Endothelial cell of umbilical vein (primary cell): ENCODE results near the gene EFNA4. TPM values are rescaled to one million over a fixed set of nuclear protein-coding genes. Genes with fewer than 3 reads are reported as not detected.

Experiments used
- BruUV-seq: library from RNA; stranded (reverse); fragments of 400-500 nt; replicated peaks from 2 replicates; lab custom pipeline; 2021; lab: Mats Ljungman, UMichigan
- CTCF ChIA-PET: fragments of 300-600, 350-600 bp; sonication (Branson Sonifier 250); formaldehyde crosslinking; loops from one replicate; lab custom pipeline; 2021; ENCODE audit warnings: antibody characterized with exemption, inconsistent platforms; lab: Charles Lee
- POLR2A ChIA-PET: fragments of 300-600, 350-600 bp; sonication (Branson Sonifier 250); formaldehyde crosslinking; loops from one replicate; lab custom pipeline; 2021; ENCODE audit warnings: antibody characterized with exemption, inconsistent platforms; lab: Charles Lee
- DNase-seq: peaks from one replicate; pipeline ENCODE4 v3.0.0-alpha.2; 2011; ENCODE audit warnings: low read depth, low spot score
- FAIRE-seq: peaks from 2 replicates; lab custom pipeline; 2011; peaks lifted over from hg19 to GRCh38; lab: Jason Lieb, UNC
- H2AFZ ChIP-seq: 2 replicates; pipeline ENCODE4 v1.6.0; 2012; ENCODE audit warnings: low read depth, low read length, control low read depth, inconsistent platforms
- H3K27ac ChIP-seq: 2 replicates; pipeline ENCODE4 v1.5.1; 2011; ENCODE audit warnings: low read depth, mild to moderate bottlenecking, control low read depth, low read length, moderate library complexity; ENCODE audit not compliant: insufficient read depth
- H3K27me3 ChIP-seq, 2 experiments: 2 replicates each; pipeline versions ENCODE4 v1.6.0 to v1.6.1; 2011; ENCODE audit warnings: low read length in 2 of 2, mixed read lengths in 1 of 2; ENCODE audit not compliant: control insufficient read depth in 2 of 2, insufficient read depth in 2 of 2
- H3K36me3 ChIP-seq, 2 experiments: 2 replicates in 1 of 2; 3 replicates in 1 of 2; pipeline ENCODE4 v1.5.1; 2011; ENCODE audit warnings: low read length in 2 of 2, mild to moderate bottlenecking in 1 of 2, moderate library complexity in 1 of 2; ENCODE audit not compliant: control insufficient read depth in 2 of 2, insufficient read depth in 2 of 2; ENCODE audit errors: extremely low read depth in 1 of 2
- H3K4me1 ChIP-seq: 3 replicates; pipeline ENCODE4 v1.5.1; 2011; ENCODE audit warnings: mild to moderate bottlenecking, low read length; ENCODE audit not compliant: control insufficient read depth, insufficient read depth; ENCODE audit errors: extremely low read depth
- H3K4me2 ChIP-seq: 2 replicates; pipeline ENCODE4 v1.6.1; 2011; ENCODE audit warnings: low read length, control low read depth, mixed read lengths; ENCODE audit not compliant: insufficient read depth
- H3K4me3 ChIP-seq, 3 experiments: fragments of 200-600 bp in 1 of 3; sonication (generic), shearing (Covaris generic) in 1 of 3; replicated peaks in 1 of 3; 2 replicates each; pipeline ENCODE4 v1.5.1; 2011 to 2016; ENCODE audit warnings: control low read depth in 3 of 3, low read length in 3 of 3, mild to moderate bottlenecking in 2 of 3, inconsistent platforms in 1 of 3, low read depth in 1 of 3, moderate library complexity in 1 of 3; ENCODE audit not compliant: insufficient read depth in 1 of 3
- H3K79me2 ChIP-seq: 2 replicates; pipeline ENCODE4 v1.6.0; 2012; ENCODE audit warnings: low read length, inconsistent platforms; ENCODE audit not compliant: control insufficient read depth, insufficient read depth
- H3K9ac ChIP-seq: replicated peaks from 2 replicates; pipeline ENCODE3; 2011; ENCODE audit warnings: low read length, control low read depth; ENCODE audit not compliant: insufficient read depth; ENCODE audit errors: extremely low read depth
- H3K9me1 ChIP-seq: replicated peaks from 3 replicates; pipeline ENCODE4 v1.6.0; 2011; ENCODE audit warnings: mild to moderate bottlenecking, low read length; ENCODE audit not compliant: control insufficient read depth, insufficient read depth; ENCODE audit errors: extremely low read depth
- H3K9me3 ChIP-seq: replicated peaks from 2 replicates; pipeline ENCODE4 v1.5.1; 2012; ENCODE audit warnings: low read length, inconsistent platforms; ENCODE audit not compliant: control insufficient read depth, insufficient read depth
- H4K20me1 ChIP-seq: replicated peaks from 2 replicates; pipeline ENCODE3; 2011; ENCODE audit warnings: mild to moderate bottlenecking, low read length; ENCODE audit not compliant: control insufficient read depth, insufficient read depth; ENCODE audit errors: extremely low read depth
- GATA2 ChIP-seq: IDR thresholded peaks from 2 replicates; pipeline ENCODE4 v1.7.0; 2011; ENCODE audit warnings: low read depth, mild to moderate bottlenecking, moderate library complexity, mixed read lengths, low read length; ENCODE audit not compliant: insufficient read length, insufficient read depth
- dilution Hi-C: fragments of 300-500 bp; cut with MboI; formaldehyde crosslinking; loops from one replicate; pipeline ENCODE4 v1.15.0; 2019; ENCODE audit warnings: low sequenced_read_pairs; ENCODE audit not compliant: extremely low pct_ligation_motif_present
- intact Hi-C: fragments of 100-400 bp; cut with micrococcal nuclease; formaldehyde crosslinking; loops from one replicate; pipeline ENCODE4 v1.10.0; 2022
- polyA plus RNA-seq, 4 experiments: library from polyadenylated mRNA; depleted of rRNA in 3 of 4; stranded (reverse) in 3 of 4; unstranded in 1 of 4; fragments of >200 nt; gene quantifications; 2 replicates each; pipeline versions ENCODE4 v1.2.1 to v1.2.3, GENCODE V29; 2011 to 2012; ENCODE audit warnings: missing spikeins in 1 of 4
- total RNA-seq: library from RNA; stranded (reverse); gene quantifications from 2 replicates; pipeline ENCODE4 v1.2.3, GENCODE V29; 2021
- TF ChIP-seq, protein P1 (sequence below), 2 donors: IDR thresholded peaks; 1 replicate in 1 of 2; 2 replicates in 1 of 2; pipeline ENCODE4 v1.5.1; 2011; ENCODE audit warnings: low read length in 2 of 2, mild to moderate bottlenecking in 2 of 2, moderate library complexity in 2 of 2, control low read depth in 1 of 2, inconsistent platforms in 1 of 2, low read depth in 1 of 2; ENCODE audit not compliant: insufficient read depth in 1 of 2; ENCODE audit errors: extremely low read depth in 1 of 2

Gene EFNA4
- total and polyA plus RNA-seq, 2 donors (not counting 3 experiments of a cell fraction or from before 2014, with no cell fraction given), result 16.5 to 25.2 TPM

DNA sequence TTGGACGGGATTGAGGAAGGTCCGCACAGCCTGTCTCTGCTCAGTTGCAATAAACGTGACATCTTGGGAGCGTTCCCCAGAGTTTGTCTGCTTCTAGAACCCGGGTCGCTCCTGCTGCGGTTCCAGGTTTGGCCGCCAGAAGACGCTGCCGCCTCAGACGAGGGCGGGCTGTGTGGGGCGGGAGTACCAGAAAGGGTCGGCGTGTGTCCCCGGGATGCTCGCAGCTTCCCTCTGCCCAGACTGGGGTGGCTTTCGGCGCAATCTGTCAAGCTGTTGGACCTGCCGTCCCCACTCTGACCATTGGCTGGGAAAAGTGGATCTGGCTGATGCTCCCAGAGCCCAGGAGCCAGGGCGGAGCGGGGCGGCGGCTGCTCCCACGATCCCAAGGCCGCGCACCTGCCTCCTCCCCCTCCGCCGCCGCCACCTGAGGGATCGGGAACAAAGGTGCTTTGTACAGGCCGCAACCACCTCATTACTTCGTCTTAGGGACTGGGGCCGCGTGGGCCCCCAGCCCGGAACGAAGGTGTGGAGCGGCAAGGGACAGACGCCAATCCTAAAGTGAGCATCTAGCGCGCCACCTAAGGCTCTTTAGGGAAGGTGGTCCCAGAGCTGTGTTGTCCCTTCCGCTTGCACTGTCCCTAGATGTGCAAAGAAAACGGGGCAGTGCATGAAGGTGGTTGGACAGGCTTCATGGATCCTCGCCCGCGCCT, 683 bp upstream of the EFNA4 start:
- H3K9ac ChIP-seq, result no peak overlapping the region
- no peak for TF ChIP-seq GATA2
- TF ChIP-seq, protein P1, sequence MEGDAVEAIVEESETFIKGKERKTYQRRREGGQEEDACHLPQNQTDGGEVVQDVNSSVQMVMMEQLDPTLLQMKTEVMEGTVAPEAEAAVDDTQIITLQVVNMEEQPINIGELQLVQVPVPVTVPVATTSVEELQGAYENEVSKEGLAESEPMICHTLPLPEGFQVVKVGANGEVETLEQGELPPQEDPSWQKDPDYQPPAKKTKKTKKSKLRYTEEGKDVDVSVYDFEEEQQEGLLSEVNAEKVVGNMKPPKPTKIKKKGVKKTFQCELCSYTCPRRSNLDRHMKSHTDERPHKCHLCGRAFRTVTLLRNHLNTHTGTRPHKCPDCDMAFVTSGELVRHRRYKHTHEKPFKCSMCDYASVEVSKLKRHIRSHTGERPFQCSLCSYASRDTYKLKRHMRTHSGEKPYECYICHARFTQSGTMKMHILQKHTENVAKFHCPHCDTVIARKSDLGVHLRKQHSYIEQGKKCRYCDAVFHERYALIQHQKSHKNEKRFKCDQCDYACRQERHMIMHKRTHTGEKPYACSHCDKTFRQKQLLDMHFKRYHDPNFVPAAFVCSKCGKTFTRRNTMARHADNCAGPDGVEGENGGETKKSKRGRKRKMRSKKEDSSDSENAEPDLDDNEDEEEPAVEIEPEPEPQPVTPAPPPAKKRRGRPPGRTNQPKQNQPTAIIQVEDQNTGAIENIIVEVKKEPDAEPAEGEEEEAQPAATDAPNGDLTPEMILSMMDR (IDR thresholded peaks at IDR 0.05; ENCODE audit: extremely low read depth in 1 of 2, insufficient read depth in 1 of 2, low read depth in 1 of 2, low read length in 2 of 2), result peak; percentile 7 to 38
- peaks cover 5% of the 10 kb centered on the region for H3K79me2 ChIP-seq
- no peaks in the 10 kb centered on the region for H3K27me3 ChIP-seq
- CTCF ChIA-PET, result interaction anchor here (0.8 to 6.7 kb wide), 8 partner anchors 8 to 105 kb away, joined by 3 to 49 read pairs (median 6); partner anchors contain the start of genes ADAM15 and LENEP
- no peak for DNase-seq
- dilution Hi-C loops (no loop called here), intact Hi-C loops (loop anchor here (1.0 kb wide), 2 partner anchors 21 to 126 kb away; no protein-coding TSS in a partner anchor)
- peaks cover 10% of the 10 kb centered on the region for H3K4me1 ChIP-seq
- no peaks in the 10 kb centered on the region for H3K9me3 ChIP-seq
- FAIRE-seq, result no peak
- no peak overlapping the region for H2AFZ ChIP-seq
- no peak overlapping the region for H3K4me2 ChIP-seq
- H3K36me3 ChIP-seq, result peaks cover 4 to 21% of the 10 kb centered on the region in 2 experiments
- POLR2A ChIA-PET, result no interaction called here
- no peaks in the 10 kb centered on the region for H3K9me1 ChIP-seq
- no peaks in the 10 kb centered on the region for H4K20me1 ChIP-seq
- BruUV-seq, result no TSS peak
- H3K27ac ChIP-seq, result no peak overlapping the region
- H3K4me3 ChIP-seq, result no peak overlapping the region
